DMS 273 treated with DMSO at 0.1 percent for 48 hours (cell line): Measurements from ENCODE around the gene PURB.
"Not testable (repeated sequence)": the region's sequence is repeated elsewhere in the genome, so short reads cannot be mapped to it uniquely, and the experiment has no call there.

Experiments used
- DNase-seq: peaks from one replicate; lab custom pipeline; 2025; lab: John Stamatoyannopoulos, UW

The PURB gene

GRCh38 chr7:44891791-44892190, 6.5 kb upstream of the PURB start:
- no peak for DNase-seq

- DNase-seq: no peak
Measured at GRCh38 chr7:44891372-44891771, 6.0 kb upstream of the PURB start.

GRCh38 chr7:44889086-44889781, 3.9 kb upstream of the PURB start:
- peak; percentile 14 for DNase-seq

DNA sequence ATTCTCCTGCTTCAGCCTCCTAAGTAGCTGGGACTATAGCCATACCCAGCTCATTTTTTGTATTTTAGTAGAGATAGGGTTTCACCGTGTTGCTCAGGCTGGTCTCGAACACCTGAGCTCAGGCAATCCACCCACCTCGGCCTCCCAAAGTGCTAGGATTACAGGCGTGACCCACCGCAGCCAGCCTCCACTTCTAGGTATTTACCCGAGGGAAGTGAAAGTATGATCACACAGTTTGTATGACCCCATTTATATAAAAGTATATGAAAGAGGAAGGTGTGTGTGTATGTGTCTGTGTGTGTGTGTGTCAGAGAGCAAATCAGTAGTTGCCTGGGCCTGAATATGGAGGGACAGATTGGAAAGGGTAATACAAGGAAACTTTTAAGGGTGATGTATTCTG, 2.0 kb upstream of the PURB start:
- no peak for DNase-seq

DNA sequence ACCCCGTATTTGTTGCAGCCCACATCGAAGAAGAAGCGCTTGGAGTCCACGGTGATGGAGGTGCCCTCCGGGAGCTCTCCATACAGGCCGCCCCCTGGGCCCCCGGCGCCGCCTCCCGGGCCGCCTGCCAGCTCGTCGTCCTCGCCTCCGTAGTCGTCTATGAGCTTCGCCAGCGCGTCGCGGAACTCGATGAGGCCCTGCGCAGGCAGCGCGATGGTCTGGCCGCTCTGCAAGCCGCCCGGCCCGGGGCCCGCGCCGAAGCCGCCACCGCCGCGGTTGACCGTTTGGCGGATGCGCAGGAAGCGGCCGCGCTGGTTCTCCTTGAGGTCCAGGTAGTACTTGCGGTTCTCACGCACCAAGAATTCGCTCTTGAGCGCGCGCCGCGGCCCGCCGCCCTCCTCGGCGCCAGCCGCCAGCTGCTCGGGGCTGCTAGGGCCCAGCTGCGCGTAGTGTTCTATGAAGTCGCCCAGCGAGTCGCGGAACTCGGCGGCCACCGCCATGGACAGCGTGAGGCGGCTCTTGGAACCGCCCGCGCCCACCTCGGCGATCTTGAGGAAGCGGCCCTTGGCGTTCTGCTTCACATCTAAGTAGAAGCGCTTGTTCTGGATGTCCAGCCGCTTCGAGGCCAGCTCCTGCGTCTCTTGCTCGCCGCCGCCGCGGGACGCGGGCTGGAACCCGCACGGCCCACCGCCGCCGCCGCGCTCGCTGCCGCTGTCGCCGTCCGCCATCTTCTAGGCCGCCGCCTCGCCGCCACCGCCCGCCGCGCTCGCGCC, 523 bp downstream of the PURB start:
- DNase-seq: peak; percentile 36

GRCh38 chr7:44883961-44884620, 1.2 kb downstream of the PURB start:
- DNase-seq: no peak

DNA sequence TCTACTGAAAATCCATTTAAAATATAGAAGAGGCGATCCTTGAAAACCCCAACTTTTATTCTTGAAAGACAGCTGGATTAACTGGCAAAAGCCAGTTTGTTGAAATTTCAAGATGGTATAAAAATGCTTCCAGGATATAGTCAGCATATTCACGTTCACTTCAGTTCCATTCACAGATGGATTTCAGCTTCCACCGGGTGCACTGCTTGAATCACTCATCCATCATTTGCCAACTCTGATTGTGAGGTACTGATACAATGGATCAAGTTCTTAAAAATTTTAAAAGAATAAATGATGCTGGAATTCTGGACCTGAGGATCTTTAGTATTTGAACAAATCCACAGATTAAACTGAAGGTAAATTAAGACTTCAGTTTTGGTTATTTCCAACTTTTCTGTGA, 2.4 kb downstream of the PURB start:
- no peak for DNase-seq

- DNase-seq: peak; percentile 14
Measured at GRCh38 chr7:44881610-44882009, 3.7 kb downstream of the PURB start.

DNA sequence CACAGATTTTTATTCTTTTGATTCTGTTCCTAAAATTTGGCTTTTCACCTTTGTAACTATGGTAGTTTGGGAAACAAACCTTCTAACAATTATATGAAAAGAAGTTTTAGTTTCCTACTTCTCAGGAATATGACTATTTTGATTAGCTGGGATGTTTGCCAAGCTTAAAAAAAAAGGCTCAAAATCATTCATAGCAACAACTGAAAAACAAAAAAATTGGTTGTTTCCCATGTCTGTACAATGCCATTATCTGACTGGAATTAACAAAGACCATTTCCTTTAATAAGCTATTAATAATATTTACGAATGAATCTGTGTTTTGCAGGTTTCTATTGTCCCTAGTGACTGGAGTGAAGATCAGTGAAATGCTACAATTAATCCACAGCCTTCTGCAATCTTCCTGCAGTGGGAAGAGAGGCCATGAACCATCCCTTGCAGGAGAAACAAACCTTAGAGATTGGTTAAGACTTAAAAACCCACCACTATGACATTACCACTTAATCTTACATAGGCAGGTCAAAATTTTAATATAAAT, 4.2 kb downstream of the PURB start:
- no peak for DNase-seq

GRCh38 chr7:44880317-44881018, 4.9 kb downstream of the PURB start:
- DNase-seq: no peak

- no peak for DNase-seq
Measured at GRCh38 chr7:44876393-44876792, 8.9 kb downstream of the PURB start.

GRCh38 chr7:44875241-44875640, 10.1 kb downstream of the PURB start:
- no peak for DNase-seq

- no peak for DNase-seq
Measured at GRCh38 chr7:44872787-44873186, 12.5 kb downstream of the PURB start.

DNA sequence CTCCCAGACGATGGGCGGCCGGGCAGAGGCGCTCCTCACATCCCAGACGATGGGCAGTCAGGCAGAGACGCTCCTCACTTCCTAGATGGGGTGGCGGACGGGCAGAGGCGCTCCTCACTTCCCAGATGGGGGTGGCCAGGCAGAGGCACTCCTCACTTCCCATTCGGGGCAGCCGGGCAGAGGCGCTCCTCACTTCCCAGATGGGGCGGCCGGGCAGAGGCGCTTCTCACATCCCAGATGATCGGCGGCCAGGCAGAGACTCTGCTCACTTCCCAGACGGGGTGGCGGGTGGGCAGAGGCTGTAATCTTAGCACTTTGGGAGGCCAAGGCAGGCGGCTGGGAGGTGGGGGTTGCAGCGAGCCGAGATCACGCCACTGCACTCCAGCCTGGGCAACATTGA, 13.4 kb downstream of the PURB start:
- DNase-seq: not testable (repeated sequence)

DNA sequence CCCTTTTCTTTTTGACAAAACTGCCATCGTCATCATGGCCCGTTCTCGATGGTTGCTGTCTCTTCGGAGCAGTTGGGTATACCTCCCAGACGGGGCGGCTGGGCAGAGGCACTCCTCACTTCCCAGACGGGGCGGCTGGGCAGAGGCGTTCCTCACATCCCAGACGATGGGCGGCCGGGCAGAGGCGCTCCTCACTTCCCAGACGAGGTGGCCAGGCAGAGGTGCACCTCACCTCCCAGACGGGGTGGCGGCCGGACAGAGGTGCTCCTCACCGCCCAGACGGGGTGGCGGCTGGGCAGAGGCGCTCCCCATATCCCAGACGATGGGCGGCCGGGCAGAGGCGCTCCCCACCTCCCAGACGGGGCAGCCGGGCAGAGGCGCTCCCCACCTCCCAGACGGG, 14.6 kb downstream of the PURB start:
- DNase-seq: not testable (repeated sequence)

- DNase-seq: not testable (repeated sequence)
Measured at GRCh38 chr7:44870336-44870735, 15.0 kb downstream of the PURB start.

DNA sequence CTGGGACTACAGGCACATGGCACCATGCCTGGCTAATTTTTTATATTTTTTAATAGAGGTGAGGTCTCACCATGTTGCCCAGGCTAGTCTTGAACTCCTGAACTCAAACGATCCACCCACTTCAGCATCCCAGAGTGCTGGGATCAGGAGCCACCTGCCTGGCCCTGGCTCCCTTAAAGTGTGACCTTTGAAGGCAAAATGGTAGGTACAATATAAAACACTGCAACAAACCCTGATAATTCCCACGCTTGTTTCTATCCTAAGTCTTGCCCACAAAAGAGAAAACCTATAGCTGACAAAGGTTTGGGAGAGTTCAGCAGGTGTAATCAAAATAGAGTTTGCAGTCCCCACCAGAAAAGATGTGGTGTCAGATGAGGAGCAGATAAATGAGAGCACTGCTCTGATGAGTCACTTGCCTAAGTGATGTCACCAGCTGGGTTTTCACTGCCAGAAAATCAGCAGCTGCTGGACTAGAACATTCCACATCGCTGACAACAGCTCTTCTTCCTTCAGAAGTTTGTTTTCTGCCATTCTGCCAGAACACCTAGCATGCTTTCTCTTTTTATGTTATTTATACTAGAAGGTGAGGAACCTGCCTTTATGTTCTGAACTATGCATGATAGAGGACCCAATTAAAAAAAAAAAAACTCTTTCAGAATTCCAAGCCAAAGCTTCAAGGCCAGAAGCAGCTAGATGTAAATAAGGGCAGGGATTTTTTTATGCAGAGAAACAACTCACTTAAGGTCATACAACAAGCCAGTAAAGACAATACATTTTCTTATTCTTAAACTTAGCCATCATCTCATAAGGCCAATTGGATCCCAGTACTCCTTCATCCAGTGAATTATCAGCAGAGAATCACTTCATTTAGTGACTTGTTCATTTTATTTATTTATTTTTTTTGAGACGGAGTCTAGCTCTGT, 18.0 kb downstream of the PURB start:
- no peak for DNase-seq

DNA sequence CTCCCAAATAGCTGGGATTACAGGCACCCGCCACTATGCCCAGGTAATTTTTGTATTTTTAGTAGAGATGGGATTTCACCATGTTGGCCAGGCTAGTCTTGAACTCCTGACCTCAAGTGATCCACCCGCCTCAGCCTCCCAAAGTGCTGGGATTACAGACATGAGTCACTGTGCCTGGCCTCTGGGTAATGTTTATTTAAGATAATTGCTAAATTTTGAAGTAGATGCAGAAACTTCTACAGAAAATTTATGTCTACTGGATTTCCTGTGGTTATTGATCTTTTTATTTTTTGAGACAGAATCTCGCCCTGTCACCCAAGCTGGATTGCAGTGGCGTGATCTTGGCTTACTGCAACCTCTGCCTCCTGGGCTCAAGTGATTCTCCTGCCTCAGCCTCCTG, 23.4 kb downstream of the PURB start:
- not testable (repeated sequence) for DNase-seq

DNA sequence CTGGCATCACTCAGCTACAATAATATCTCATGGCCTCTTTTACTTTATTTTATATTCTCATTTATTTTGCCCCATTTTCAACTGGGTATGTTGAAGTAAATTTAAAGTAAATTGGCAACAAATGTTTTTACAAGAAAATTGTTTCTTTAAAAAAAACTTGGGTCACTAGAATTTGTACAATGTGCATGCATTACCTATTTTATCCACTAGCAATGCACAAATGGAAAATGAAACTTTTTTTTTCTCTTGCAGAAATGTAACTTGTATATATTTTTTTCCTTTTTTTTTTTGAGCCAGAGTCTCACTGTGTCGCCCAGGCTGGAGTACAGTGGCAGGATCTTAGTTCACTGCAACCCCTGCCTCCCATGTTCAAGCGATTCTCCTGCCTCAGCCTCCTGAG, 27.2 kb downstream of the PURB start:
- no peak for DNase-seq

DNA sequence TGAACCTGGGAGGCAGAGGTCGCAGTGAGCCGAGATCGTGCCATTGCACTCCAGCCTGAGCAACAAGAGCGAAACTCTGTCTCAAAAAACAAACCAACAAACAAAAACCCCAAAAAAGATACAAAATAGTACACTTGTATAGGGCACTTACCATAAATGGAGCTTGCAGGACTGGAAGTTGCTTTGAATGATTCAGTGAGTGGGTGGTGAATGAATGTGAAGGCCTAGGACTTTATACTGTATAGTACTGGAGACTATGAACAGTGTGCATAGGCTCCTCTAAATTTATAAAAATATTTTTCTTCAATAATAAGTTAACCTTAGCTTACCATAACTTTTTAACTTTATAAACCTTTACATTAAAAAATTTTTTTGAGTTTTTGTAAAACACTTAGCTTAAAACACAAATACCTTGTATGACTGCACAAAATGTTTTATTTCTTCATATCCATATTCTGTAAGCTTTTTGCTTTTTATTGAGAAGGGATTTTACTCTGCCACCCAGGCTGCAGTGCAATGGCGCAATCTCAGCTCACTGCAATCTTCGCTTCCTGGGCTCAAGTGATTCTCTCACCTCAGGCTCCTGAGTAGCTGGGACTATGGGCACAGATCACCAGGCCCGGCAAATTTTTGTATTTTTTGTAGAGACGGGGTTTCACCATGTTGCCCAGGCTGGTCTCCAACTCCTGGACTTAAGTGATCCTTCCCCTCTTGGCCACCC, 30.5 kb downstream of the PURB start:
- no peak for DNase-seq
